Panc1 (cell line): ENCODE results near the gene USP33. TPM values are rescaled to one million over a fixed set of nuclear protein-coding genes. Genes with fewer than 3 reads are reported as not detected.

Experiments
- ATAC-seq: fragments of 200-7000 bp; cut with Tn5 transposase; 2 replicates; pipeline ENCODE4 v1.9.1; 2020; ENCODE audit warnings: mild to moderate bottlenecking, moderate library complexity
- BruUV-seq: library from RNA; stranded (reverse); fragments of 400-500 nt; replicated peaks from 2 replicates; lab custom pipeline; 2021; lab: Mats Ljungman, UMichigan
- CTCF ChIA-PET: fragments of 300-600 bp; sonication (Branson Sonifier 250); formaldehyde crosslinking; loops from one replicate; lab custom pipeline; 2022; ENCODE audit warnings: antibody characterized with exemption; lab: Charles Lee
- POLR2A ChIA-PET: fragments of 300-600 bp; sonication (Branson Sonifier 250); formaldehyde crosslinking; loops from one replicate; lab custom pipeline; 2022; ENCODE audit warnings: antibody characterized with exemption; lab: Charles Lee
- DNase-seq: peaks from one replicate; pipeline ENCODE4 v3.0.0-alpha.2; 2010; ENCODE audit warnings: low read depth, low spot score
- H3K27ac ChIP-seq: 2 replicates; pipeline ENCODE4 v1.5.1; 2011; ENCODE audit warnings: mild to moderate bottlenecking, low read length, inconsistent platforms
- H3K27me3 ChIP-seq: fragments of 200-500 bp; sonication (Bioruptor generic); 2 replicates; pipeline ENCODE4 v1.6.0; 2014; ENCODE audit warnings: low read length, inconsistent platforms; ENCODE audit not compliant: control insufficient read depth, insufficient read depth
- H3K36me3 ChIP-seq: fragments of 200-500 bp; sonication (Bioruptor generic); 2 replicates; pipeline ENCODE4 v1.5.1; 2014; ENCODE audit warnings: inconsistent platforms, mild to moderate bottlenecking, low read length, moderate library complexity; ENCODE audit not compliant: control insufficient read depth, insufficient read depth
- H3K4me1 ChIP-seq: 2 replicates; pipeline ENCODE4 v1.5.1; 2011; ENCODE audit warnings: inconsistent platforms, mild to moderate bottlenecking, low read length, moderate library complexity; ENCODE audit not compliant: control insufficient read depth, insufficient read depth
- H3K4me3 ChIP-seq, 2 experiments: 2 replicates each; pipeline ENCODE4 v1.5.1; 2011 to 2012; ENCODE audit warnings: low read depth in 2 of 2, low read length in 2 of 2, mild to moderate bottlenecking in 2 of 2, inconsistent platforms in 1 of 2, moderate library complexity in 1 of 2
- H3K9me3 ChIP-seq: fragments of 200-500 bp; sonication (Bioruptor generic); 2 replicates; pipeline ENCODE4 v1.5.1; 2014; ENCODE audit warnings: low read depth, mild to moderate bottlenecking, inconsistent platforms, low read length, moderate library complexity; ENCODE audit not compliant: control insufficient read depth, insufficient read depth
- CTCF ChIP-seq: fragments of 450-650 bp; IDR thresholded peaks from 2 replicates; pipeline ENCODE4 v1.5.1; 2017; ENCODE audit warnings: mild to moderate bottlenecking
- POLR2AphosphoS5 ChIP-seq: IDR thresholded peaks from 2 replicates; pipeline ENCODE4 v1.6.1; 2012; ENCODE audit warnings: mild to moderate bottlenecking, low read depth, low read length, moderate library complexity
- REST ChIP-seq, 2 experiments: IDR thresholded peaks; 2 replicates each; pipeline ENCODE4 v1.6.1; 2011 to 2012; ENCODE audit warnings: low read depth in 2 of 2, control low read depth in 1 of 2, low read length in 1 of 2, mild to moderate bottlenecking in 1 of 2, moderate library complexity in 1 of 2; ENCODE audit not compliant: insufficient read depth in 1 of 2
- SIN3A ChIP-seq: IDR thresholded peaks from 2 replicates; pipeline ENCODE4 v1.6.1; 2012; ENCODE audit warnings: low read depth, mild to moderate bottlenecking, low read length, moderate library complexity, borderline replicate concordance; ENCODE audit not compliant: insufficient read depth
- TCF7L2 ChIP-seq: IDR thresholded peaks from 2 replicates; pipeline ENCODE4 v1.6.1; 2011; ENCODE audit warnings: mild to moderate bottlenecking, low read depth, low read length, inconsistent platforms
- in situ Hi-C: cut with HindIII; loops from 2 replicates; pipeline ENCODE4 v1.10.0; 2016; ENCODE audit warnings: low sequenced_read_pairs, low pct_unique_long_range_greater_than_20kb
- intact Hi-C: fragments of 100-400 bp; cut with micrococcal nuclease; formaldehyde crosslinking; loops from one replicate; pipeline ENCODE4 v1.10.0; 2022; ENCODE audit not compliant: unreplicated experiment
- total RNA-seq: library from RNA; stranded (reverse); gene quantifications from one replicate; pipeline ENCODE4 v1.2.1, GENCODE V29; 2021; ENCODE audit not compliant: unreplicated experiment

The USP33 gene
- total RNA-seq, 1 experiment from 2014 or later = 52.2 TPM

GRCh38 chr1:77709727-77710126 lies 49.9 kb downstream of the USP33 start:
- Histone ChIP-seq H3K27me3 (no peaks in the 10 kb centered on the region), H3K4me1 (no peaks in the 10 kb centered on the region), H3K4me3 (no peak overlapping the region), H3K27ac (no peak overlapping the region), H3K36me3 (peaks cover 8% of the 10 kb centered on the region; the same call in 1 of the 2 replicates), H3K9me3 (no peaks in the 10 kb centered on the region)
- ChIA-PET CTCF (no interaction called here), POLR2A (no interaction called here)
- TF ChIP-seq REST (IDR thresholded peaks at IDR 0.05; ENCODE audit: insufficient read depth in 1 of 2, low read depth in 2 of 2, low read length in 1 of 2) = no peak
- TF ChIP-seq POLR2AphosphoS5 = no peak
- TF ChIP-seq SIN3A = no peak
- TF ChIP-seq TCF7L2 = no peak
- no peak for TF ChIP-seq CTCF
- intact Hi-C loops (no loop called here), in situ Hi-C loops (no loop called here)
- no TSS peak for BruUV-seq
- ATAC-seq (no peak), DNase-seq (no peak)

GRCh38 chr1:77706321-77706720 lies 53.3 kb downstream of the USP33 start:
- Histone ChIP-seq H3K27me3 (no peaks in the 10 kb centered on the region), H3K27ac (no peak overlapping the region), H3K4me1 (no peaks in the 10 kb centered on the region), H3K36me3 (0 out of 2 replicates have a peak, but pooled peaks cover 8% of the 10 kb centered on the region), H3K9me3 (no peaks in the 10 kb centered on the region), H3K4me3 (no peak overlapping the region)
- DNase-seq (no peak), ATAC-seq (no peak)
- TF ChIP-seq POLR2AphosphoS5 (no peak), SIN3A (no peak)
- ChIA-PET CTCF (no interaction called here), POLR2A (no interaction called here)
- in situ Hi-C loops = no loop called here
- intact Hi-C loops = no loop called here
- BruUV-seq = no TSS peak

DNA sequence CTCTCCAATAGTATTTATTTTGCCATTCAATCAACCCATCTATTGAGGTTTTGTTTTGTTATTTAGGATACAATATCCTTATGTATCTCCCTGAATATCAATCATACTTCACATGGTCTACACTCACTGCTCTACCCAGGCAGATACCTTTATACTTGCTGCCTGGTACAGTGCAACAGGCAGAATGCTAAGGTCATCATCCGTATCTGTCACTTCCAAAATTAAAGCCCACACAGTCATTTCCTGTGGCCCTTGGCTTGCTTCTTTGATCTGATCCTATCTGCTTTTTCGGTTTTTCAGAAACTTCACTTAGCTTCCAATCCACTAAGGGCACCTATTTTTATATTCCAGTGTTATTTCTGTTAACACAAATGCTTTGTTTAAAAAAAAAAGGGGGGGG lies 54.9 kb downstream of the USP33 start:
- ChIA-PET POLR2A (no interaction called here), CTCF (no interaction called here)
- Histone ChIP-seq H3K27me3 (no peaks in the 10 kb centered on the region), H3K4me1 (no peaks in the 10 kb centered on the region), H3K27ac (no peak overlapping the region), H3K4me3 (no peak overlapping the region), H3K36me3 (0 out of 2 replicates have a peak, but pooled peaks cover 2% of the 10 kb centered on the region), H3K9me3 (no peaks in the 10 kb centered on the region)
- no TSS peak for BruUV-seq
- in situ Hi-C loops (no loop called here), intact Hi-C loops (no loop called here)
- TF ChIP-seq POLR2AphosphoS5 (no peak), REST (IDR thresholded peaks at IDR 0.05; ENCODE audit: insufficient read depth in 1 of 2, low read depth in 2 of 2, low read length in 1 of 2) (no peak), CTCF (no peak), TCF7L2 (no peak), SIN3A (no peak)
- ATAC-seq (no peak), DNase-seq (no peak)
